ENCODE results near the gene PCDHB14. TPM values are rescaled to one million over a fixed set of nuclear protein-coding genes. Genes with fewer than 3 reads are reported as not detected.
"Not testable (repeated sequence)": the region's sequence is repeated elsewhere in the genome, so short reads cannot be mapped to it uniquely, and the experiment has no call there.

PCDHB14 gene
- under 0.01 TPM for total RNA-seq

DNA sequence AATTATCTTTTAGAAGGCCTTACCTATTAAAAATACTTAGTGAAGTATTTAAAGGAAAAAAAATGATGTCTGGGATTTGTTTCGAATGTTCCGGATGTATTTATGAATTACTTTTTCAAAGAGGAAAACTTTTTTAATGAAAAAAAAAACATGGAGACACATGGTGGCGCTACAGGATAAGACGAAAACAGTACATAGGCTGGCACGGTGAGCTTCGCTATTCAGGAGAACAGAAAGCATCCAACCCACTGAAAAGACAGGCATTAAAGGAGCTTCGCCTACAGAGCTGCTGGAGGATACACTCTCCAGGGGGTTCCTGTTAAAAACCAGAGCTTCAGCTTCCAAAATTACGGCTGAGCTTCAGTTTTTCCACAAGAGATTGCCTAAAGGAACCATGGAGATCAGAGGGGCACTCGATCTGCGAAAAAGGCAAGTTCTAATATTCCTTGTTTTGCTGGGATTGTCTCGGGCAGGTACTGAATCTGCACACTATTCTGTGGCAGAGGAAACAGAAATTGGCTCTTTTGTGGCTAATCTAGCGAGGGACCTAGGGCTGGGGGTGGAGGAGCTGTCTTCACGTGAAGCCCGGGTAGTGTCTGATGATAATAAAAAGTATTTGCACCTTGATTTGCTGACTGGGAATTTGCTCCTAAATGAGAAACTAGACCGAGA lies at the start of gene PCDHB14:
PCDHB14 (plus strand) TSS at position 232 of the 672 bp plus-strand sequence; CDS start at position 395, 163 bp downstream.
- DNase-seq (ENCODE audit: low read depth in 2 of 3, low spot score in 2 of 3): peak in 1 of 3 donors; percentile 45

DNA sequence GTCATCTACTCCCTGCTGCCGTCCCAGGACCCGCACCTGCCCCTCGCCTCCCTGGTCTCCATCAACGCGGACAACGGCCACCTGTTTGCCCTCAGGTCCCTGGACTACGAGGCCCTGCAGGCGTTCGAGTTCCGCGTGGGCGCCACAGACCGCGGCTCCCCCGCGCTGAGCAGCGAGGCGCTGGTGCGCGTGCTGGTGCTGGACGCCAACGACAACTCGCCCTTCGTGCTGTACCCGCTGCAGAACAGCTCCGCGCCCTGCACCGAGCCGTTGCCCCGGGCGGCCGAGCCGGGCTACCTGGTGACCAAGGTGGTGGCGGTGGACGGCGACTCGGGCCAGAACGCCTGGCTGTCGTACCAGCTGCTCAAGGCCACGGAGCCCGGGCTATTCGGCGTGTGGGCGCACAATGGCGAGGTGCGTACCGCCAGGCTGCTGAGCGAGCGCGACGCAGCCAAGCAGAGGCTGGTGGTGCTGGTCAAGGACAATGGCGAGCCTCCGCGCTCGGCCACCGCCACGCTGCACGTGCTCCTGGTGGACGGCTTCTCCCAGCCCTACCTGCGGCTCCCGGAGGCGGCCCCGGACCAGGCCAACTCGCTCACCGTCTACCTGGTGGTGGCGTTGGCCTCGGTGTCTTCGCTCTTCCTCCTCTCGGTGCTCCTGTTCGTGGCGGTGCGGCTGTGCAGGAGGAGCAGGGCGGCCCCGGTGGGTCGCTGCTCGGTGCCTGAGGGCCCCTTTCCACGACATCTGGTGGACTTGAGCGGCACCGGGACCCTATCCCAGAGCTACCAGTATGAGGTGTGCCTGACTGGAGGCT lies 48.6 kb upstream of the PCDHB14 start:
- DNase-seq (ENCODE audit: low read depth in 2 of 3, low spot score in 2 of 3): not testable (repeated sequence)

DNA sequence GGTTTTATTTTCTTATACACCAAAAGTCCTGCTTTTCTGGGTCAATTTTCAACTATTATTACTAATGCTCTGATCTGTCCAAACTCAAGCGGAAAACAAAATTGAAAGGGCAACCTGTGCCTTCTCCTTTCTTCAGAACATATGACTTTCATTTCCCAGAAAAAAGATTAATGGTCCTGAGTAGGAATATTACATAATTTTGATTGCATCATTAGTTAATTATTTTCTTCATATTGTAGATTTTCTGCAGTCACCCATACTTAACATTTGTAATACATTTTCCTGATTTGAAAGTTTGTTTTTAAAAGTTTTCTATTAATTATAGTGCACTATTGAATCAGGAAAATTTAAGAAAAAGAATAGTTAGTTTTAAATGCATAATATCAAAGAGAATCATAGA lies 47.2 kb upstream of the PCDHB14 start:
- no peak for DNase-seq (ENCODE audit: low read depth in 2 of 3, low spot score in 2 of 3)

DNA sequence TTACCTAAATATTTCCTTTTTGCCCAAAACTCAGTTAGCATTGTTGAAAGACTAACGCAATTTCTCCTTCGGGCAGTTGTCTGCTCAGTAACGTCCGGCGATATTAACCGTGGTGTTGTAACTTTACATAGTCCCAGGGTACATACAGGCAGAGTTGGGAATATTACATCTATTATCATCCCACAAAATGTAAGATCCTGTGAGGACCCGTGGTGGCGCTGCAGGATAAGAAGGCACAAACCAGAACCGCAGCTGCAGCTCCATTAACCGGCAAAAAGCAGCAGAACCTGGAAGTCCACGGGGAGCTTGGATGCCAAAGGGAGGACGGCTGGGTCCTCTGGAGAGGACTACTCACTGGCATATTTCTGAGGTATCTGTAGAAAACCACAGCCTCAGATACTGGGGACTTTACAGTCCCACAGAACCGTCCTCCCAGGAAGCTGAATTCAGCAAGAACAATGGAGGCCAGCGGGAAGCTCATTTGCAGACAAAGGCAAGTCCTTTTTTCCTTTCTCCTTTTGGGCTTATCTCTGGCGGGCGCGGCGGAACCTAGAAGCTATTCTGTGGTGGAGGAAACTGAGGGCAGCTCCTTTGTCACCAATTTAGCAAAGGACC lies 45.5 kb upstream of the PCDHB14 start, which contains the start of gene PCDHB8:
PCDHB8 (plus strand) TSS at position 214 of the 615 bp plus-strand sequence; CDS start at position 459, 245 bp downstream.
- DNase-seq (ENCODE audit: low read depth in 2 of 3, low spot score in 2 of 3): not testable (repeated sequence)

DNA sequence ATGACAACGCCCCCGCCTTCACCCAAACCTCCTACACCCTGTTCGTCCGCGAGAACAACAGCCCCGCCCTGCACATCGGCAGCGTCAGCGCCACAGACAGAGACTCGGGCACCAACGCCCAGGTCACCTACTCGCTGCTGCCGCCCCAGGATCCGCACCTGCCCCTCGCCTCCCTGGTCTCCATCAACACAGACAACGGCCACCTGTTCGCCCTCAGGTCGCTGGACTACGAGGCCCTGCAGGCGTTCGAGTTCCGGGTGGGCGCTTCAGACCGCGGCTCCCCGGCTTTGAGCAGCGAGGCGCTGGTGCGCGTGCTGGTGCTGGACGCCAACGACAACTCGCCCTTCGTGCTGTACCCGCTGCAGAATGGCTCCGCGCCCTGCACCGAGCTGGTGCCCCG lies 43.8 kb upstream of the PCDHB14 start:
- DNase-seq (ENCODE audit: low read depth in 2 of 3, low spot score in 2 of 3): not testable (repeated sequence)

DNA sequence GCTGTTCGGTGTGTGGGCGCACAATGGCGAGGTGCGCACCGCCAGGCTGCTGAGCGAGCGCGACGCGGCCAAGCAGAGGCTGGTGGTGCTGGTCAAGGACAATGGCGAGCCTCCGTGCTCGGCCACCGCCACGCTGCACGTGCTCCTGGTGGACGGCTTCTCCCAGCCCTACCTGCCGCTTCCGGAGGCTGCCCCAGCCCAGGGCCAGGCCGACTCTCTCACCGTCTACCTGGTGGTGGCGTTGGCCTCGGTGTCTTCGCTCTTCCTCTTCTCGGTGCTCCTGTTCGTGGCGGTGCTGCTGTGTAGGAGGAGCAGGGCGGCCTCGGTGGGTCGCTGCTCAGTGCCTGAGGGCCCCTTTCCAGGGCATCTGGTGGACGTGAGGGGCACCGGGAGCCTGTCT lies 43.3 kb upstream of the PCDHB14 start:
- not testable (repeated sequence) for DNase-seq (ENCODE audit: low read depth in 2 of 3, low spot score in 2 of 3)

DNA sequence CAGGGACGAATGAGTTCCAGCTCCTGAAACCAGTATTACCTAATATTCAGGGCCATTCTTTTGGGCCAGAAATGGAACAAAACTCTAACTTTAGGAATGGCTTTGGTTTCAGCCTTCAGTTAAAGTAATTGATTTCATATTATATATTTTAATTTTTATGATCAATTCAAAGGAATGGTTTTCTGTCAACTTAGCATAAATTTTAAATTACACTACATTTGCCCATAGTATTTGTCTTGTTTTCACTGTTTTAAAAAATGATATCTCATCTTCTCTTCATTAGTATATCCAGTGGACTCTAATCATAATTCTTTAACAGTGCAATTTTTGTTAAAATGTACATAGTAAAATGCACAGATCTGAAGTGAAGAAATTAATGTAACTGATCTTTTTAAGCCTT lies 42.8 kb upstream of the PCDHB14 start:
- DNase-seq (ENCODE audit: low read depth in 2 of 3, low spot score in 2 of 3): no peak

DNA sequence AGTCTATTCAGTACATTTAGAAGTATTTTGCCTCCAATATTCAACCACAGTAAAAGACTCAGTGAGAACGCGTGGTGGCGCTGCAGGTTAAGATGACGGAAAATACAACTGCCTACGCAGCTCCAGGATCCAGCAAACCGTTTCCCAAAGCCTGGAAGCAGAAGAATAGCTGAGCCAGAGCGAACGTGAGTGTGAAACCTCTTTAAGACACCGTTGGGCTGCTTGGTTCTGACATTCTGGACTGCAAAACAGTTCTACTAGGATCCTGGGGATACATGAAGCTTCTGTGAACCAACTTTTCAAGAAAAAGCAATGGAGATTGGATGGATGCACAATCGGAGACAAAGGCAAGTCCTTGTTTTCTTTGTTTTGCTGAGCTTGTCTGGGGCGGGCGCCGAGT lies 40.9 kb upstream of the PCDHB14 start, which contains the start of gene PCDHB16:
PCDHB16 (plus strand) TSS at position 140 of the 400 bp plus-strand sequence; CDS start at position 313, 173 bp downstream.
- DNase-seq (ENCODE audit: low read depth in 2 of 3, low spot score in 2 of 3): no peak

DNA sequence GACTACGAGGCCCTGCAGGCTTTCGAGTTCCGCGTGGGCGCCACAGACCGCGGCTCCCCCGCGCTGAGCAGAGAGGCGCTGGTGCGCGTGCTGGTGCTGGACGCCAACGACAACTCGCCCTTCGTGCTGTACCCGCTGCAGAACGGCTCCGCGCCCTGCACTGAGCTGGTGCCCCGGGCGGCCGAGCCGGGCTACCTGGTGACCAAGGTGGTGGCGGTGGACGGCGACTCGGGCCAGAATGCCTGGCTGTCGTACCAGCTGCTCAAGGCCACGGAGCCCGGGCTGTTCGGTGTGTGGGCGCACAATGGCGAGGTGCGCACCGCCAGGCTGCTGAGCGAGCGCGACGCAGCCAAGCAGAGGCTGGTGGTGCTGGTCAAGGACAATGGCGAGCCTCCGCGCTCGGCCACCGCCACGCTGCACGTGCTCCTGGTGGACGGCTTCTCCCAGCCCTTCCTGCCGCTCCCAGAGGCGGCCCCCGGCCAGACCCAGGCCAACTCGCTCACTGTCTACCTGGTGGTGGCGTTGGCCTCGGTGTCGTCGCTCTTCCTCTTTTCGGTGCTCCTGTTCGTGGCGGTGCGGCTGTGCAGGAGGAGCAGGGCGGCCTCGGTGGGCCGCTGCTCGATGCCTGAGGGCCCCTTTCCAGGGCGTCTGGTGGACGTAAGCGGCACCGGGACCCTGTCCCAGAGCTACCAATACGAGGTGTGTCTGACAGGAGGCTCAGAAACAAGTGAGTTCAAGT lies 38.9 kb upstream of the PCDHB14 start:
- not testable (repeated sequence) for DNase-seq (ENCODE audit: low read depth in 2 of 3, low spot score in 2 of 3)

DNA sequence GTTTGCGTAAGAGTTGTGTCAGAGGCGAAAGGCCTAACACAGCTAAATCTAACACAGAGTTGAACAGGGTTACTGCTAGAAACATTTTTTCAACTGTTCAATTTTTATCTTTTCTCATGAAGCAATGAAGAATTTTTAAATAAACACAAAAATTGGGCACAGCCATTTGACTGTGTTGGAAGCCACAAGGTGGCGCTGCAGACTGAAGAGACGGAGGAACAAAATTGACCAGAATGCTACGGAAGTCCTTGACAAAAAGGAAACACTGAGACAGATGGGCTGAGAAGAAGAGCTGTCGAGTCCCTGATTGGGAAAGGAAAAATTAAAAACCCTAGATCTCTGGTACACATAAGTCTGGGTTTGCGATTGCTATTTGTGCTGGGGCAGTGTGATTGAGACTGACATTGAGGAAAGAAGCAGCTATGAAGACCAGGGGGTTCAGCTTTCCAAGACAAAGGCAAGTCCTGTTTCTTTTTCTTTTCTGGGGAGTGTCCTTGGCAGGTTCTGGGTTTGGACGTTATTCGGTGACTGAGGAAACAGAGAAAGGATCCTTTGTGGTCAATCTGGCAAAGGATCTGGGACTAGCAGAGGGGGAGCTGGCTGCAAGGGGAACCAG lies 36.1 kb upstream of the PCDHB14 start, which contains the start of gene PCDHB9:
PCDHB9 (plus strand) TSS at position 265 of the 616 bp plus-strand sequence; CDS start at position 423, 158 bp downstream.
- DNase-seq (ENCODE audit: low read depth in 2 of 3, low spot score in 2 of 3): peak in 1 of 3 donors; percentile 12

DNA sequence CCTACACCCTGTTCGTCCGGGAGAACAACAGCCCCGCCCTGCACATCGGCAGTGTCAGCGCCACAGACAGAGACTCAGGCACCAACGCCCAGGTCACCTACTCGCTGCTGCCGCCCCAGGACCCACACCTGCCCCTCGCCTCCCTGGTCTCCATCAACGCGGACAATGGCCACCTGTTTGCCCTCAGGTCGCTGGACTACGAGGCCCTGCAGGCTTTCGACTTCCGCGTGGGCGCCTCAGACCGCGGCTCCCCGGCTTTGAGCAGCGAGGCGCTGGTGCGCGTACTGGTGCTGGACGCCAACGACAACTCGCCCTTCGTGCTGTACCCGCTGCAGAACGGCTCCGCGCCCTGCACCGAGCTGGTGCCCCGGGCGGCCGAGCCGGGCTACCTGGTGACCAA lies 34.5 kb upstream of the PCDHB14 start:
- not testable (repeated sequence) for DNase-seq (ENCODE audit: low read depth in 2 of 3, low spot score in 2 of 3)

DNA sequence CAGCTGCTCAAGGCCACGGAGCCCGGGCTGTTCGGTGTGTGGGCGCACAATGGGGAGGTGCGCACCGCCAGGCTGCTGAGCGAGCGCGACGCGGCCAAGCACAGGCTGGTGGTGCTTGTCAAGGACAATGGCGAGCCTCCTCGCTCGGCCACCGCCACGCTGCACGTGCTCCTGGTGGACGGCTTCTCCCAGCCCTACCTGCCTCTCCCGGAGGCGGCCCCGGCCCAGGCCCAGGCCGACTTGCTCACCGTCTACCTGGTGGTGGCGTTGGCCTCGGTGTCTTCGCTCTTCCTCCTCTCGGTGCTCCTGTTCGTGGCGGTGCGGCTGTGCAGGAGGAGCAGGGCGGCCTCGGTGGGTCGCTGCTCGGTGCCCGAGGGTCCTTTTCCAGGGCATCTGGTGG lies 34.0 kb upstream of the PCDHB14 start:
- not testable (repeated sequence) for DNase-seq (ENCODE audit: low read depth in 2 of 3, low spot score in 2 of 3)

DNA sequence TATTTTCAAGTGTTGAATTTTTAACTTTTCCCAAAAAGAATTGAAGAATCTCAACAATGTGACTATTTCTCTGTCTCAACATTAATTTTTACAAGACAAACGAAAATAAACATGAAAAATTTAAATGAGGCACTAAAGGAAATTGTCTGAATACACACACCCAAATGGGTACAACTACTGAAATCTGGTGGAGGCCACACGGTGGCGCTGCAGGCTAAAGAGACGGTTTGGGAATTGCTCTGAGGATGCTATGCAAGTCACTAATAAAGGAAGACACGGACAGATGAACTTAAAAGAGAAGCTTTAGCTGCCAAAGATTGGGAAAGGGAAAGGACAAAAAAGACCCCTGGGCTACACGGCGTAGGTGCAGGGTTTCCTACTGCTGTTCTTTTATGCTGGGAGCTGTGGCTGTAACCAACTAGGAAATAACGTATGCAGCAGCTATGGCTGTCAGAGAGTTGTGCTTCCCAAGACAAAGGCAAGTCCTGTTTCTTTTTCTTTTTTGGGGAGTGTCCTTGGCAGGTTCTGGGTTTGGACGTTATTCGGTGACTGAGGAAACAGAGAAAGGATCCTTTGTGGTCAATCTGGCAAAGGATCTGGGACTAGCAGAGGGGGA lies 30.9 kb upstream of the PCDHB14 start, which contains the start of gene PCDHB10:
PCDHB10 (plus strand) TSS at position 244 of the 616 bp plus-strand sequence; CDS start at position 444, 200 bp downstream.
- peak in 1 of 3 donors; percentile 24 for DNase-seq (ENCODE audit: low read depth in 2 of 3, low spot score in 2 of 3)

DNA sequence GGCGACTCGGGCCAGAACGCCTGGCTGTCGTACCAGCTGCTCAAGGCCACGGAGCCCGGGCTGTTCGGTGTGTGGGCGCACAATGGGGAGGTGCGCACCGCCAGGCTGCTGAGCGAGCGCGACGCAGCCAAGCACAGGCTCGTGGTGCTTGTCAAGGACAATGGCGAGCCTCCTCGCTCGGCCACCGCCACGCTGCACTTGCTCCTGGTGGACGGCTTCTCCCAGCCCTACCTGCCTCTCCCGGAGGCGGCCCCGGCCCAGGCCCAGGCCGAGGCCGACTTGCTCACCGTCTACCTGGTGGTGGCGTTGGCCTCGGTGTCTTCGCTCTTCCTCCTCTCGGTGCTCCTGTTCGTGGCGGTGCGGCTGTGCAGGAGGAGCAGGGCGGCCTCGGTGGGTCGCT lies 28.8 kb upstream of the PCDHB14 start:
- not testable (repeated sequence) for DNase-seq (ENCODE audit: low read depth in 2 of 3, low spot score in 2 of 3)

DNA sequence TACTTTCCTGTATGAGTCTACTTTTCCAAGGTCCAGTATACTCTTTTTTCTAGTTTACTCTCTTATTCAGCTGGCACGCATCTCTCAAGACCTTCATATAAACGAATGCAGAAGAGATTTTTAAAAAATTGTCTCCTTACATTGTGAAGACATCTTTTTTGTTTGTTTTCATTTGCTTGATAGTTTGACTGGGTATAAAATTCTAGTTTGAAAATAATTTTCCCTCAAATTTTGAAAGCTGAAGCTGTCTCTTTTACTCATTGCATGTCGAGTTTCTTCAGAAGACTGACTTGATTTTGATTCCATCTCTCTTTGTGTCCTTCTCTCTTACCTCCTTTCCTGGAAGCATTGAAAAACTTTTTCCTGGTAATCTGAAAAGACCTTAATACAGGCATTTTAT lies 26.8 kb upstream of the PCDHB14 start:
- DNase-seq (ENCODE audit: low read depth in 2 of 3, low spot score in 2 of 3): no peak

DNA sequence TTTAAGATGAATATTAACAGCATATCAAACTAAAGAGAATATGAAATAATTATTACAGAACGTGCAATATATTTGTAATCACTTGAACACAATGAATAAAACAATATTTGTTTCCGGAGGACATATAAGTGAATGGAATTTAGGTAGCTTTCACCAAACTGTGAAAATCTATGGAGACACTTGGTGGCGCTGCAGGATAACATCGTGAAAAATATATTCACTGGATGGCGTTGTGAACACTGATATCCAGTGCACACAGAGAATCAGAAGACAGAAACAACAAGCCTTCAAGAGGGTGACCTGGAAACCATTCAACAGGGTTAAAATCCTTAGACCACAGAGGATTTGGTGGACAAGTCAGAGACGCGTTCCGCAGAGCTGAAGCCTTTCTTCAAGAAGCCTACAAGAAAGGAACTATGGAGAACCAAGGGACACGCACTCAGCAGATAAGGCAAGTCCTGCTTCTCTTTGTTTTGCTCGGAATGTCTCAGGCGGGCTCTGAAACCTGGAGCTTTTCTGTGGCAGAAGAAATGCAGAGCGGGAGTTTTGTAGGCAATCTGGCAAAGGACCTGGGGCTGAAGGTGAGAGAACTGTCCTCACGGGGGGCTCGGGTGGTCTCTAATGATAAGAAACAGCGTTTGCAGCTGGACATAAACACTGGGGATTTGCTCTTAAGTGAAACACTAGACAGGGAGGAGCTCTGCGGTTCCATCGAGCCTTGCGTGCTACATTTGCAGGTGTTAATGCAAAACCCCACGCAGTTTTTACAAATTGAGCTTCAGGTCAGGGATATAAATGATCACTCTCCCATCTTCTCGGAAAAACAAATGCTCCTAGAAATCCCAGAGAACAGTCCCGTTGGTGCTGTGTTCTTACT lies 23.5 kb upstream of the PCDHB14 start, which contains the start of gene PCDHB11:
PCDHB11 (plus strand) TSS at position 269 of the 877 bp plus-strand sequence; CDS start at position 417, 148 bp downstream.
- peak in 1 of 3 donors; percentile 16 for DNase-seq (ENCODE audit: low read depth in 2 of 3, low spot score in 2 of 3)

DNA sequence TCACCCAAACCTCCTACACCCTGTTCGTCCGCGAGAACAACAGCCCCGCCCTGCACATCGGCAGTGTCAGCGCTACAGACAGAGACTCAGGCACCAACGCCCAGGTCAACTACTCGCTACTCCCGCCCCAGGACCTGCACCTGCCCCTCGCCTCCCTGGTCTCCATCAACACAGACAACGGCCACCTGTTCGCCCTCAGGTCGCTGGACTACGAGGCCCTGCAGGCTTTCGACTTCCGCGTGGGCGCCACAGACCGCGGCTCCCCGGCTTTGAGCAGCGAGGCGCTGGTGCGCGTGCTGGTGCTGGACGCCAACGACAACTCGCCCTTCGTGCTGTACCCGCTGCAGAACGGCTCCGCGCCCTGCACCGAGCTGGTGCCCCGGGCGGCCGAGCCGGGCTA lies 22.0 kb upstream of the PCDHB14 start:
- DNase-seq (ENCODE audit: low read depth in 2 of 3, low spot score in 2 of 3): not testable (repeated sequence)

DNA sequence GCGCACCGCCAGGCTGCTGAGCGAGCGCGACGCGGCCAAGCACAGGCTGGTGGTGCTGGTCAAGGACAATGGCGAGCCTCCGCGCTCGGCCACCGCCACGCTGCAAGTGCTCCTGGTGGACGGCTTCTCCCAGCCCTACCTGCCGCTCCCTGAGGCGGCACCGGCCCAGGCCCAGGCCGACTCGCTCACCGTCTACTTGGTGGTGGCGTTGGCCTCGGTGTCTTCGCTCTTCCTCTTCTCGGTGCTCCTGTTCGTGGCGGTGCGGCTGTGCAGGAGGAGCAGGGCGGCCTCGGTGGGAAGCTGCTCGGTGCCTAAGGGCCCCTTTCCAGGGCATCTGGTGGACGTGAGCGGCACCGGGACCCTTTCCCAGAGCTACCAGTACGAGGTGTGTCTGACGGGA lies 21.5 kb upstream of the PCDHB14 start:
- DNase-seq (ENCODE audit: low read depth in 2 of 3, low spot score in 2 of 3): not testable (repeated sequence)
